ENCODE data around the gene SPINK5.

SPINK5 gene

DNA sequence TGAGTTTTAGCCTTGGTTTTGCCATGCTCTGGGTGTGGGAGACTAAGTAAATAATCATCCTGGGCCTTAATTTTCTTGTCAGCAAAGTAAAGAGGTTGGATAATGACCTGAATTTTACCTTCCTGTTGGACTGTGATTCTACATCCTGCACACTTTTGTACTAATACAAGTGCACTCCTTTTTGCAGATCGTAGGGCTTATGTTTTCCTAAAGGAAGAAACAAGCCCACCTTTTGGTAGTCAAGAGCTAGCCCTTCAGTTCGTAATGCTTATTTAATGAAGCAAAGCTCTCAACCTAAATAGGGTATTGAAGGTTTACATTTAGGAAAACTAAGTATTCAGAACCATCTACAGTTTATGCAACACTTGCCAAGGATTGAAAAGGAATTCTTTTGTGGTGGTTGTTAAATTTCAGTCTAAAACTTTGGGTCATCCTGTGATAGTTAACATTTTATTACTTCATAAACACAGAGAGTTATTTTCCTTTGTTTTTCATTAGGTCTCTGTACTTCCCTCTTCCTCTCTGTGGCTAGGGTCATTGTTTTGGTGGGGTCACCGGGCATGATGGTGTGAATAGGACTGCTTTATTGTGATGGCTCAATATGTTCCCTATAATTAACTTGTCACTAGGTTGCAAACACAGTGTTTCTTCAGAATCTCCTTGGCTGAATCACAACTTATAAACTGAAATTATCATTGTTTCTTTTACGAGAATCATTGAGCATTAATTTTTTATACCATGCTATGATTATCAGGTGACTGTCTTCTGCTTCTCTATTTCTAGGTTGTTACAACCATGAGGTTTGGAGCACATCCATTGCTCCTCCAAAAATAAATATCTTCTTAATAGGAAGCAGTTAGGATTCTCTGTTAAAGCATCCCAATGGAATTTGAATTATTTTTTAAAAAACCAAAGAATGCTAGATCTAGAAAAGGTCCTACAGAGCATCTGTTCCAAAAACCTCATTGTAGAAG lies 28.5 kb downstream of the SPINK5 start:
- peak; percentile 22 for DNase-seq

DNA sequence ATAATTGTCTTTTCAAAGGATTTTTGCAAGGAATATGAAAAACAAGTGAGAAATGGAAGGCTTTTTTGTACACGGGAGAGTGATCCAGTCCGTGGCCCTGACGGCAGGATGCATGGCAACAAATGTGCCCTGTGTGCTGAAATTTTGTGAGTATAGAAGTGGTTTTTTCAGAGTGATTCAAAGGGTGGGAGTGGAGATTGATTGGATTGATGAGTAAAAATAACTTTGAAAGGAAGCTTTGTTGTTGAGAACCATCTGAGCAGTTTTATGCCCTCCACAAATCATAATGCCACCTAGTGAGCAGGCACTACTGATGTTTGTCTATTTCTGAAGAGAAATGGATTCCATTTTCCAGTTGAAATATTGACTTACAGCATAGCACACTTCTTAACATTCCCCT lies 30.6 kb downstream of the SPINK5 start:
- no peak for DNase-seq

DNA sequence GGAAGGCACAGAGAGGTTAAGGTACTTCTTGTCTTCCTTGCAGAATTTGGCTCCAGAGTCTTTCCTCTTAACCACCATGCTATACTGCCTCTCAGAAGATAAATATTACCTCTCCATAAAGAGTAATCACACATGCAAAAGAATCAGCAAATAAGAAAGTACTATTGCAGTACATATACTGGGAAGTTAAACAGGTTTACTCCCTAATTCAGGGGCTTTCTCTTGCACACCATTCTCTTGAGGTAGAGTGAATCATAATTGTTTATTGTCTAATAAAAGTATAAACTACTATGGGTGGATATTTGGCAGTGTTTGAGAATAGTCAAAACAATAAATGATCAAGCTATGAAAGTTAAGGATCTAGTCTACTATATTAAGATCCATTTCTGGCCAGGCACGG lies 40.4 kb downstream of the SPINK5 start:
- no peak for DNase-seq

DNA sequence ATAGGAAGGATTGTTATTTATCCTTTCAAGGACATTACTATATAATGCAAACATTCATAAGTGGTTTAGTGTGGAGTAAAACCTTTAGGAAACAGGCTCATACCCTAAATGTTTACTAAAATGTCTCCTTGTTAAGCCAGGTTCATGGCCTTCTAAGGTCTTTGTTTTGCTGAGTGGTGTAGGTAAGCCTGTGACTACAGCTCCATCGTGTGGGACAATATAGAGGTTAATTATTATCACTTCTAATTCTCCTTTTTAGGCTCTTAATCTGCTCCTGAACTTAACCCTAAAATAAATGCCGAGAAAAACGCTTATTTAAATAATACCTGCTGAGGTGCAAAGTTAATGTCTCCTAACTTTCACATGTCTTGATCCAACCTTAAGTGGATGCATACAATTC lies 43.8 kb downstream of the SPINK5 start:
- DNase-seq: no peak

DNA sequence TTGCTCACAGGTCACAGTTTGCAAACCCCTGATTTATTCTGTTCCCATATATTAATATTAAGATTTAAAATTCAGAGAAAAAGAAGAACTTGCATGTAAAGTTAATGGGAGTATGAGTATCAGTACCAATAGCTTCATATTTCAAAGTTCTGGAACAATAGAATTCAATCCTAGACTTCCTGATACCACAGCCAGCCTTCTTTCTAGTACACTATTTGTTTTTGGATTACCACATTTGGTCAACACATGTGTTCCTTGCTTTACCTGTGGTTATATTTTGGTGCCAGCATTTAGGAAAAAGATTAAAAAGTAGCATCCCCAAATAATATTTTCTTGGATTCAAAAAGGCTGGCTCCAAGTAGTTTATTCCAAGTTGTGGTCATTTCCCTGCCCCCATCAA lies 49.5 kb downstream of the SPINK5 start:
- DNase-seq: no peak

DNA sequence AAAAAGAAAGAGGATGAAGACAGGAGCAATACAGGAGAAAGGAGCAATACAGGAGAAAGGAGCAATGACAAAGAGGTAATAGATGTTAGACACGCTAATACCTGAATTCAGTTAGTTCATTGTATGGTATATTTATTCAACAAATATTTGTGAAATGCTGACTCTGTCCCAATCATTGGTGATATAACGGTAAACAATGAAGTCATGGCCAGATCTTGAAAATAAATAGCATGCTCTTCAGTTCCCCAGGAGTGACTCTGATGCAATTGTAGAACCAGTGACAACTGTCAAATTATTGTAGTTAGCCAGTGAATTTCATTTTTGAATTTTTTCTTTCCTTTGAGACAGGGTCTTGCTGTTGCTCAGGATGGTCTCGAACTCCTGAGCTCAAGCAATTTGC lies 56.5 kb downstream of the SPINK5 start:
- DNase-seq: no peak

DNA sequence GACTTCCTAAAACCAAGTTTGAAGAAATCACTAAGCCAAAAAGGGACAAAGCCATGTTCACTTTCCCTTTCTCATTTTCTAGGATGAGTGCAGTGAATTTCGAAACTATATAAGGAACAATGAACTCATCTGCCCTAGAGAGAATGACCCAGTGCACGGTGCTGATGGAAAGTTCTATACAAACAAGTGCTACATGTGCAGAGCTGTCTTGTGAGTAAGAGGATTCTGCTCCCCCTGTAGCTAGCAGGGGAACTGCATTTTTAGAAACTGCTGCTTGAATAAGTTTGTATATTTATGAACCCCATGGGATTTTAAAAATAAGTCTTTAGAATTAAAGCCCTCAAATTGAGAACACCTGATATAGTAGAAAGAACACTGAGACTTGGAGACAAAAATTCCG lies 61.9 kb downstream of the SPINK5 start:
- no peak for DNase-seq

DNA sequence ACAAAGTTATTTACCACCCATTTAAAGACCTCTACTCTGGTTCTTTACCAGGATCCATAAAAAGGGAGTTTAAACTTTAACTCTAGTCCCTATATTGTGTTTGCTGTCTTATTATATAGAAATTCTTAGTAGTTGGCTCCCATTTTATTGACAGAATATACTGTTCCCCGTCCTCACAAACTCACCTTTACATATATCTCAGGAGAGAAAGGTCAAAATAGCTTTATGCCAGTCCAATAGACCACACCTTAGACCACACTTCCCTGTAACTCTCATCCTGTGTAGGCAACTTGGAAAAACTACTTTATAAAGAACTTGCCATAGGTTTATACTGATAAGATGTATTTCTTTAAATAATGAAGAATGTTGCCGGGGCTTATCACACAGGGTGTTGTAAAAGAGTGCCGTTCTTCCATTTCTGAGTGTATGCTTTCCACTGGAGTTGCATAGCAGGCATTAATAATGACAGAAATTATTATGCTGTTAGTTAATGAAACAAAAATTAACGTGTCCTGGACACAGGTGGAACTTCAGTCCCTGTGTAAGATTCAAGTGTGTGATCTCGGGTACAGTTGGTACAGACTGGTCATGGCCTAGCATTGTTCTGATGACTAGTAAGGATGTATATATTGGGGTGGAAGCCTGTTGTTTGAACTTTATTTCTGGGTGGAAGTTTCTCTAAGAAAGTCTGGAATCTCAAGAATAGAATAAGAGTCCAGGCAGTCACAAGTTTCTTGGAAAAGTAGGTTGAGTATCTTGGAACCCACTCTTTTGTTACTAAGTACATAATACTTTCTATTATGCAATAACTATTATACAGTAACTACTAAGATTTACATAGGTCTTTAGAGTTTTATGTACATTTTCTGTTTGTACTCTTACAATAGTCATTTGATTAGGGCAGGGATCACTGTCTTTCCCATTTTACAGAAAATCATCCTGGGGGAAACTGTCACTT lies 71.6 kb downstream of the SPINK5 start:
- DNase-seq: no peak

DNA sequence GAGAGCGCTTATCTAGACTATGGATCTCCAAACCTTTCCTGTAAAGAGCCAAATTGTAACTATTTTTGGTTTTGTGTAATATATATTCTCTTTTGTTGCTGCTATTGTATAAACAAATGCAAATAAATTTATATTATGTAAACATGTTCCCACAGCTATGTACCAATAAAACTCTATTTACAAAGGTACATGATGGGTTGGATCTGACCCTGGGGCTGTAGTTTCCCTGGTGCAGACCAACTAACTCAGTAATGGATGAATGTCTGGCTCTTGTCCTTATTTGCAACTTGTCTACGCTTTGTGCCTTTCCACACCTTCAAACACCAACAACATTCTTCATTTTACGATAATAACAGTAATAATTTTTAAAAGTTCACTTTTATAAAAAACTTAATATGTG lies 77.1 kb downstream of the SPINK5 start:
- DNase-seq: no peak

DNA sequence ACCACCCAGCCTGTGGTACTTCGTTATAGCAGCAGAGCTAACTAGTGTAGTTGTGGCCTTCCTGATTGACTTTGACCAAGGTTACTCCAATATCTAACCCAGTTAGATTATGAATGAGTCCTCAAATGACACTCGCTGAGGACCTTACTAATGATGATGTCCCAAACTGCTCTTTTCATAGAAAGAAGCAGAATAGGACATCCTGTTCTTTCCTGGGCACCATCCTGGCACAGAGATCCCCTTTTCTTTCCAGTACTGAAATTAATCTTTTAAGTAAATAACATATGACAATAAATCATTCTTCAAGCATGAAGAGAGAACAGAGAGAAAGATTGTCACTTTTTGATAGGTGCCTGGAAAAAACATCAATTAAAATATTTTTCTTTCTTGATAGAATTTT lies 77.9 kb downstream of the SPINK5 start:
- no peak for DNase-seq

DNA sequence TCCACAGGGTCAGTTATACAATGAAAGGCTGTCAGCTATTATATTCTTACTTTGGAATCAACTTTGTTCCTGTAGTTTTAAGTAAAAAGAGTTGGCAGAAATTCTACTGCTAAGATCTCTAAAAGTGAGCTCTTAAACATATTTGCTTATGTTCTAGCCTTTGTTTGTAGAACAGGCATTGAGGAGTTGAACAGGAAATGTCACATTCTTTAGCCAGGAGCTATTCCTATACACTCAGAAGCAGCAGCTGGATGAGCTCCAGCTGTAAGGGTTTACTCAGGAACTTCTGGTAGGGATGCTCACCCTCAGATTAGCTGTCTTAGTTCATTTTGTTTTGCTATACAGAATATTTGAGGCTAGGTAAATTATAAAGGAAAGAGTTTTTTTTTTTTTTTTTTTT lies 82.1 kb downstream of the SPINK5 start:
- no peak for DNase-seq

DNA sequence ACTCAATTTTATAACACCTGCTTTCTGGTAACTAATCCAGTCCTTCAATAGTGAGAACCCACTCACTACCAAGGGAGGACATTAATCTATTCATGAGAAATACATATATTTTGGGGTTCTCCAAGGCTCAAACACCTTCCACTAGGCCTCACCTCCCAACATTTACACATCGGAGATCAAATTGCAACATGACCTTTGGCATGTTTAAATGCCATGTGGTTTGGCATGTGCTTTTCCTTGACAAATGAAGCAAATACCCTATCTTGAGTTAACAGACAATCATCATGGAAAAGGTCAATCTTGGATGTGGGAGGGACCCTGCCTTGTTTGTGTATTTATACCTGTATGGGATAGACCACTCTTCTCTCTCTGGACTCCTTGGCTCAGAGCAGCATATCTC lies 82.7 kb downstream of the SPINK5 start:
- no peak for DNase-seq

DNA sequence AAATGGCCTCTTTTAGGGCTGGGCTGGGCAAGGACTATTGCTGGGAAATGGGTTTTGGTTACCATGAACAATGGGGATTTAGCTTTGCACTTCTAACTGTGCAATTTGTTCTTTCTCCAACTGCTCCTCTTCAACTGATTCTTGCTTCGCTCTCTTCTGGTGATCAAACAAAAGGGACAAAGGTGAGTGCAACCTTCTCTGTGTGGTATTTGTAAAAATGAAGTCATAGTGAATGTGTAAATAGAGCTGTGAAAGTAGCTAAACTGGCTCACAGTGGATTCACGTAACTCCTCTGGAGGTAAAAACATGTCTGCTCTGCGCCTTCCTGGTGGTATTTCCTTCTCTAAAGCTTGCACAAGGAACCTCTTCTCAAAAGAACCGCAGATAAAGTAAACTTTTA lies 83.6 kb downstream of the SPINK5 start:
- DNase-seq: no peak

DNA sequence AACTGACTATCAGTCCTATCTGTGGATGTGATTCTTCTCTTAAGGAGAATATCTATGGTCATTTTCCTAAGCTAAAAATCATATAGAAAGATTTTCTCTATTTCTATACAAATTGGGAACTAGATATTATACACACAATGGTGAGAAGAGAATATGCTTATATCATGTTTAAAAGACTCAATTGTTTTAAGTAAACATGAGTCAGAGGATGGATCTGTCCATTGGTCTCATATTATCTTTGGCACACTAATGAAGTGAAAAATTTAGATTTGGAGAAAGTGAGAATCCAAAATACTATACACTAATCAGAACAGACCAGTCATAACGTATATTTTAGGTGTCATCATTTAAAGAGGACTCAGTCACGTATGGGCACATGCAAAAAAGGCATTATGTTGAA lies 88.1 kb downstream of the SPINK5 start:
- no peak for DNase-seq

DNA sequence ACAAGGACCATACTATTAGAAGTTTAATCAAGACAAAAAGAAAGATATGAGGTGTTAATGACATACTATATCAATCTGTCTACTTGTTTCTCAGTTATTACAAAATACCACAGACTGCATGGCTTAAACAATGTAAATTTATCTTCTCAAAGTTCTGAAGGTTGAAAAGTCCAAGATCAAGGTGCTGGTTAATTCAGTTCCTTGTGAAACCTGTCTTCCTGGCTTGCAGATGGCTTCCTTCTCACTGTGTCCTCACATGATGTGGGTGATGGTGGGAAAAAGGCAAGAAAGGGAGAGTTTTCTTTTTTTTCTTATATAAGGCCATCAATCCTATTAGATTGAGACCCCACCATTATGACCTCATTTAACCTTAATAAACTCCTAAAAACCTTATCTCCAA lies 89.0 kb downstream of the SPINK5 start:
- no peak for DNase-seq

DNA sequence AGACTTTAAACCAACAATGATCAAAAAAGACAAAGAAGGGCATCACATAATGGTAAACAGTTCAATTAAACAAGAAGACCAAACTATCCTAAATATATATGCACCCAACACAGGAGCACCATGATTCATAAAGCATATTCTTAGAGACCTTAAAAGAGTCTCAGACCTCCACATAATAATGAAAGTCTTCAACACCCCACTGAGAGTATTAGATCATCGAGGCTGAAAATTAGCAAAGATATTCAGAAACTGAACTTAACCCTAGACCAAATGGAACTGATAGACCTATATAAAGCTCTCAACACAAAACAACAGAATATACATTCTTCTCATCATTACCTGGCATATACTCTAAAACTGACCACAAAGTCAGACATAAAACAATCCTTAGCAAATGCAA lies 92.8 kb downstream of the SPINK5 start:
- DNase-seq: no peak

DNA sequence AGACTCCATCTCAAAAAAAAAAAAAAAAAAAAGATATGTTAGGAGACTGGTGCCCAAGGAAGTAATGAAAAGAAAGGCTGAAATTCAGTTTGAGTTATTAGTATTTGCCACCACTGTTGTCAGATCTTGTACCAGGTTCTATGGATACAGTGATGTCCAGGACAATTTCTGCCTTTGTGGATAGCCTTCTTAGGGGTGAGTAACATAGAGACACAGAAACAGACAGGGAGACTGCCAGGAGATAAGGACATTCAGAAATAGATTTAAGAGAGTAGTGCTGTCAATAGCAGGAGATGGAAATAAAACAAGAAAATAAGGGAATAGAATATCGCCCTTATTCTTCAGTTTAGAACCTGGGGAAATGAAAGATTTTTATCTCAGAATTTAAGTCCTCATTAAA lies 98.3 kb downstream of the SPINK5 start:
- DNase-seq: no peak

DNA sequence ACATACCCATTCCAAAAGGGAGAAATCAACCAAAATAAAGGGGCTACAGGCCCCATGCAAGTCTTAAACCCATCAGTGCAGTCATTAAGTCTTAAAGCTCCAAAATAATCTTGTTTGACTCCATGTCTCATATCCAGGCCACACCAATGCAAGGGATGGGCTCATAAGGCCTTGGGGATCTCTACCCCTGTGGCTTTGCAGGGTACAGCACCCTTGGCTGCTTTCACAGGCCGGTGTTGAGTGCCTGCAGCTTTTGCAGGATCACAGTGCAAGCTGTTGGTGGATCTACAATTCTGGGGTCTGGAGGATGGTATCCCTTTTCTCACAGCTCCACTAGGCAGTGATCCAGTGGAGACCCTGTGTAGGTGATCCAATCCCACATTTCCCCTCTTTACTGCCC lies 99.6 kb downstream of the SPINK5 start:
- DNase-seq: no peak

DNA sequence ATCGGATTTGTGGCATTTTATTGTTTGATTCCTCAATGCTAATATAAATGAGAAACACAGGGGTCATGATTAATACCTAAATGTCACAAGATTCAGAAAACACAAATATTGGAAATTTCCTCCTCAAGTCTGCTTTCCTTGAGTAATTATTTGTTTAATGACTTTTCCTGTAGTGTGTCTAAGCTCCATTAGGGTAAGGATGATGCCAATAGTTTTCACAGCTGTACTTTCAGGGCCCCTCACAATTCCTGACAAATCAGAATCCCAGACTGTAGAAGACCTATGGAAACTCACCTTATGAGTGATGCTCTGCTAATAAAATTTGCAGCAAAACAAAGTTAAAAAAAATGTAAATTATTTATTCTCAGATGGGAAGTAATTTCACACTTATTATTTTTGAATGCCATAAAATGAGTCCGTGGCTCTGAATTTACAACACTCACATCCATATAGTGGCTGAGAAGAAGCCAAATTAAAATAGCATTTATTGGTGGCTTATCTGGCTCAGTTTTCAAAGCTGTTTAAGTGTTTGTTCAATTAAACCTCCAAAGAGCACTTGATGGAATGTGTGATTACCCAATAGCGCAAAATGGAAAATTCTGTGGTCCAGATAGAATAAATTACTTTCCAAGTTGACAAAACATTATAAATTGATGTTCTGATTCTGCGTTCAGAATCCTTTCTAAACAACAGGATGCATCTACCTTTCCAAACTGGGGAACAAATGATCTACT lies 102.9 kb downstream of the SPINK5 start:
- DNase-seq: no peak

DNA sequence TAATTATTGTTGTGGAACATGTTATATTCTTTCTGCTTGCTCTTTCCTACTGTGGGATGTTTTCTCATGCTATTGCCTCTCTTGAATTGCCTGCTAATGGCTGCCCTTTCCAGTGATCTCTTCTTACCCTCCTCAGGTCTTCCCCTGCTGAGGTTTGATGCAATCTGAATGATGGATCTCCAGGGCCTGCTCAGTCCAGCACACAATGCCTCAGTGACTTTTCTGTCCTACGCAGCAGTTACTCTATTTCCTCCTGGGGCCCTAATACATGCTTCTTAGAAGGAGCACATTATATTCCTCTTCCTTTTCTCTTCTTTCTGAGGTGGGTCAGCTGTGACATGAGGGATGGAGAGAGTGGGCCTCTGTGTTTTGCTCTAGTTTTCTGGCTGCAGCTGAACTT lies 104.5 kb downstream of the SPINK5 start, which contains the start of gene SPINK14:
Gene SPINK14, plus strand, starts transcription at position 301 of the 400 bp plus-strand sequence. CDS start 1,187 bp downstream, outside the sequence.
- DNase-seq: no peak

DNA sequence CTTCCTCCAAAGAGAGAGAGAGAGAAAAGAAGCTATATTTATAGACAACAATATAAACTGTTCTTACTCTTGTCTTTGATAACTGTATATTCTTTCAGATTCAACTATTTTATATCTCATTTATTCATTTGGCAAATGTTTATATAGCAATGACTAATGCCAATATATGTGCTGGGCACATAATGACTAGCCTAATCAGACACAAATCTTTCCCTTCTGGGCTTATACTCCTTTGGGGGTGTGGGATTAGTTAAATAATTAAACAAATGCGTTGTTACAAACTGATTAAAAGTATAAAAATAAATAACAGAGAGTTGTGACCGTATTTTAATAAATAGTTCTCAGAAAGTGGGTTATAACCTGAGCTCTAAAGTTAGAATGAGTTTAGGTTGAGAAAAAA lies 108.6 kb downstream of the SPINK5 start:
- no peak for DNase-seq

DNA sequence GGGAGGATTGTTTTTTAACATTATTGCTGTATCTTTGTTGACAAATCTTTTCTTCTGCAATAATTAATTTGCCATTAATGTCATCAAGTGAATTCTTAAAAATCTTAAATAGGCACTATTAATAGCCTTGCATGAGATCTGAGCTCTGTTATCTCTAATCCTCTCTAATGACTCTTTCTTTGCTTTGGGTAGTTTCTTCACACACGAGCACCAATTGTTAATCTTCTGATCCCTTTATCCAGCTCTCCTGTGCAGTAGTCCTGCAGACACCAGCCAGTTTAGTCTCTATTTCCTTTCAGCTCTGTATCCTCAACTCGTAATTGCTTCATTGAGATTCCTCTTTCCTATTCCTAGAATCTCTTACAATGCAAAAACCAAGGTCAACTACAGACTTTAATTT lies 112.7 kb downstream of the SPINK5 start:
- DNase-seq: no peak

DNA sequence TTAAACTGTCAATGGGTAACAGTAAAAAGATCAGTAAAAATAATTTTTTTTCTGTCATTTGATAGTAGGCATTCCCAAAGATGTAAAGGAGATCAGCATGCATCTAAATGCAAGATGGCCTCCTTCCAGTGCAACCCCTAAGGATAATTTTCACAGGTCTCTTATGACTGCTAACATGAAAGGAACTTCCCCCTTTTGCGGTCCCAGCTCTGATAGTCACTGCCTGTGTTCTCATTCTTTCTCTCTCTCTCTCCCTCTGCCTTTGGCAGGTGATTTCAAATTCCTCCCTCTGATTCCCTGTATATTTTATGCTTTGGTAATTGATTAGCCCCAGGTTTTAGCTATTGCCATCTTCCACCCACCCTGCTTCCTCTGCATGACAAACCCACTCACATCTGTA lies 113.4 kb downstream of the SPINK5 start:
- no peak for DNase-seq

Data from NCI-H2081 treated with DMSO at 0.1 percent for 48 hours (cell line).